Activated T-cell treated with anti-CD3 and anti-CD28 coated beads, Interleukin-2, amount 50 U/mL, for 72 hours (primary cell): Measurements from ENCODE around the gene TTYH3. TPM values are rescaled to one million over a fixed set of nuclear protein-coding genes. Genes with fewer than 3 reads are reported as not detected.

ENCODE experiments used
- ATAC-seq, 2 donors: fragments of 150-1000 bp; cut with Tn5 transposase; replicated peaks in 1 of 2; 2 replicates each; pipeline ENCODE4 v1.10.0; 2021; ENCODE audit warnings: moderate library complexity in 2 of 2, mild to moderate bottlenecking in 1 of 2
- DNase-seq, 2 donors: peaks; one replicate each; pipeline ENCODE4 v3.0.0; 2021 to 2022; ENCODE audit warnings: mixed read lengths in 1 of 2
- H3K27ac Mint-ChIP-seq: one replicate; pipeline ENCODE4 v1.8.0; 2022; ENCODE audit warnings: mild to moderate bottlenecking, moderate library complexity, mixed read lengths
- H3K27me3 Mint-ChIP-seq: one replicate; pipeline ENCODE4 v1.8.0; 2022; ENCODE audit warnings: low read depth, mixed read lengths
- H3K36me3 Mint-ChIP-seq, 2 donors: one replicate each; pipeline ENCODE4 v1.8.0; 2022; ENCODE audit warnings: mixed read lengths in 2 of 2, mild to moderate bottlenecking in 1 of 2; ENCODE audit not compliant: insufficient read depth in 2 of 2
- H3K4me1 Mint-ChIP-seq: one replicate; pipeline ENCODE4 v1.8.0; 2022; ENCODE audit warnings: low read depth, mixed read lengths
- H3K4me3 Mint-ChIP-seq, 2 donors: one replicate each; pipeline ENCODE4 v1.8.0; 2022; ENCODE audit warnings: mild to moderate bottlenecking in 2 of 2, mixed read lengths in 2 of 2, moderate library complexity in 2 of 2
- H3K9me3 Mint-ChIP-seq, 2 donors: one replicate each; pipeline ENCODE4 v1.8.0; 2022; ENCODE audit warnings: mixed read lengths in 2 of 2
- total RNA-seq, 2 donors: library from RNA; stranded (reverse); gene quantifications; one replicate each; pipeline ENCODE4 v1.2.3, GENCODE V29; 2022

The TTYH3 gene
- total RNA-seq, 2 donors from 2014 or later, result 30.0 to 36.4 TPM

GRCh38 chr7:2638224-2638991, 6.6 kb downstream of the TTYH3 start:
- Mint-ChIP-seq H3K27me3 (no peaks in the 10 kb centered on the region), H3K4me1 (peaks cover 13% of the 10 kb centered on the region), H3K36me3 (no peaks in the 10 kb centered on the region), H3K27ac (no peak overlapping the region), H3K4me3 (no peak overlapping the region), H3K9me3 (no peaks in the 10 kb centered on the region)
- DNase-seq (no peak), ATAC-seq (no peak)

- H3K4me3 Mint-ChIP-seq, result no peak overlapping the region
- no peak overlapping the region for H3K27ac Mint-ChIP-seq
- H3K27me3 Mint-ChIP-seq, result no peaks in the 10 kb centered on the region
- H3K36me3 Mint-ChIP-seq, result no peaks in the 10 kb centered on the region
- H3K9me3 Mint-ChIP-seq, result no peaks in the 10 kb centered on the region
- DNase-seq (no peak), ATAC-seq (no peak)
- peaks cover 7% of the 10 kb centered on the region for H3K4me1 Mint-ChIP-seq
Measured at GRCh38 chr7:2639181-2639681, 7.4 kb downstream of the TTYH3 start.

GRCh38 chr7:2639695-2640481, 8.1 kb downstream of the TTYH3 start:
- DNase-seq (no peak), ATAC-seq (no peak)
- Mint-ChIP-seq H3K9me3 (no peaks in the 10 kb centered on the region), H3K27ac (no peak overlapping the region), H3K4me3 (no peak overlapping the region), H3K27me3 (no peaks in the 10 kb centered on the region), H3K36me3 (no peaks in the 10 kb centered on the region), H3K4me1 (peaks cover 13% of the 10 kb centered on the region)

GRCh38 chr7:2640482-2640830, 8.7 kb downstream of the TTYH3 start:
- Mint-ChIP-seq H3K27ac (no peak overlapping the region), H3K27me3 (no peaks in the 10 kb centered on the region), H3K9me3 (no peaks in the 10 kb centered on the region)

GRCh38 chr7:2640846-2641316, 9.1 kb downstream of the TTYH3 start:
- DNase-seq (no peak), ATAC-seq (no peak)
- Mint-ChIP-seq H3K27me3 (no peaks in the 10 kb centered on the region), H3K4me3 (no peak overlapping the region), H3K36me3 (no peaks in the 10 kb centered on the region), H3K4me1 (peaks cover 17% of the 10 kb centered on the region), H3K9me3 (no peaks in the 10 kb centered on the region), H3K27ac (no peak overlapping the region)

More at GRCh38 chr7:2640482-2640830, 8.7 kb downstream of the TTYH3 start:
- peaks cover 13% of the 10 kb centered on the region for H3K4me1 Mint-ChIP-seq
- DNase-seq (no peak), ATAC-seq (no peak)
- no peaks in the 10 kb centered on the region for H3K36me3 Mint-ChIP-seq
- no peak overlapping the region for H3K4me3 Mint-ChIP-seq

GRCh38 chr7:2641406-2642393, 9.9 kb downstream of the TTYH3 start:
- ATAC-seq, result no peak

GRCh38 chr7:2643386-2644219, 11.8 kb downstream of the TTYH3 start:
- H3K36me3 Mint-ChIP-seq, result no peaks in the 10 kb centered on the region
- no peak overlapping the region for H3K27ac Mint-ChIP-seq
- H3K4me3 Mint-ChIP-seq, result no peak overlapping the region
- no peaks in the 10 kb centered on the region for H3K27me3 Mint-ChIP-seq
- DNase-seq (no peak), ATAC-seq (no peak)
- H3K9me3 Mint-ChIP-seq, result no peaks in the 10 kb centered on the region
- peaks cover 17% of the 10 kb centered on the region for H3K4me1 Mint-ChIP-seq

More at GRCh38 chr7:2641406-2642393, 9.9 kb downstream of the TTYH3 start:
- H3K9me3 Mint-ChIP-seq, result no peaks in the 10 kb centered on the region
- H3K36me3 Mint-ChIP-seq, result no peaks in the 10 kb centered on the region
- no peak for DNase-seq
- no peak overlapping the region for H3K4me3 Mint-ChIP-seq
- H3K27me3 Mint-ChIP-seq, result no peaks in the 10 kb centered on the region
- H3K27ac Mint-ChIP-seq, result no peak overlapping the region
- H3K4me1 Mint-ChIP-seq, result peaks cover 17% of the 10 kb centered on the region

- Mint-ChIP-seq H3K27ac (no peak overlapping the region), H3K4me3 (peak overlapping the region; percentile 22 to 39), H3K36me3 (no peaks in the 10 kb centered on the region), H3K27me3 (no peaks in the 10 kb centered on the region), H3K9me3 (no peaks in the 10 kb centered on the region), H3K4me1 (peaks cover 17% of the 10 kb centered on the region)
- no peak for DNase-seq
- ATAC-seq, result no peak
Measured at GRCh38 chr7:2644220-2644561, 12.4 kb downstream of the TTYH3 start.

GRCh38 chr7:2644562-2645273, 12.9 kb downstream of the TTYH3 start:
- H3K36me3 Mint-ChIP-seq, result no peaks in the 10 kb centered on the region
- H3K9me3 Mint-ChIP-seq, result no peaks in the 10 kb centered on the region
- H3K27ac Mint-ChIP-seq, result peak overlapping the region; percentile 83
- peak overlapping the region; percentile 77 to 80 for H3K4me3 Mint-ChIP-seq
- peak; percentile 56 to 68 for ATAC-seq
- peaks cover 17% of the 10 kb centered on the region for H3K4me1 Mint-ChIP-seq
- no peaks in the 10 kb centered on the region for H3K27me3 Mint-ChIP-seq
- peak in 1 of 2 donors; percentile 17 for DNase-seq

GRCh38 chr7:2645274-2645868, 13.6 kb downstream of the TTYH3 start:
- Mint-ChIP-seq H3K27me3 (no peaks in the 10 kb centered on the region), H3K4me1 (peaks cover 17% of the 10 kb centered on the region), H3K4me3 (peak overlapping the region; percentile 77 to 80), H3K27ac (no peak overlapping the region), H3K9me3 (no peaks in the 10 kb centered on the region), H3K36me3 (no peaks in the 10 kb centered on the region)
- peak; percentile 48 to 51 for DNase-seq
- ATAC-seq, result peak; percentile 68 to 71

GRCh38 chr7:2646336-2646679, 14.5 kb downstream of the TTYH3 start:
- Mint-ChIP-seq H3K9me3 (no peaks in the 10 kb centered on the region), H3K27me3 (no peaks in the 10 kb centered on the region), H3K4me3 (no peak overlapping the region), H3K36me3 (no peaks in the 10 kb centered on the region), H3K4me1 (peaks cover 17% of the 10 kb centered on the region), H3K27ac (no peak overlapping the region)
- no peak for ATAC-seq
- DNase-seq, result no peak
